Measurements from ENCODE around the gene TJP1.

Gene TJP1

GRCh38 chr15:29822100-29822683 is at the start of gene TJP1:
TJP1 (minus strand) TSS chr15:29822468; CDS start chr15:29822028, 440 bp downstream.
- peak; percentile 16 for DNase-seq (ENCODE audit: low spot score)

DNA sequence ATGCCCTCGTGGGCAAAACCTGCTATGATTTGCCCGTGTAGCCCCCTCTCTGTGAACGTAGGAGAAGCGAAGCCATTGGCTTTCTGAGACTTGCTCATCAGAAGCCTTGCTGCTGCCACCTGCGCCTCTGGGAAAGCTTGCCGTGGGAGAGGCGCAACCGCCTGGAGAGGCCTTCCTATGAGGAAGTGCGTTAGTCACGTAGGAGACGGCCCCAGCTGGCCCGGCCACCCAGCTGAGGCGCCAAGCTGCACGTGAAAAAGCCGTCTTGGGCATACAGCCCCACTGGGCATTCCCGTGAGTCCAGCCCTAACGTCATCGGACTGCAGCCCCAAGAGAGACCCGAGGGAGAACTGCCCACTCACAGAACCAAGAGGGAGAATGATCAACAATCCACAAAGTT is 49.1 kb upstream of the TJP1 start:
- DNase-seq (ENCODE audit: low spot score), result no peak

GRCh38 chr15:29870495-29871151 is 48.4 kb upstream of the TJP1 start:
- DNase-seq (ENCODE audit: low spot score), result peak; percentile 52

- DNase-seq (ENCODE audit: low spot score), result no peak
Measured at GRCh38 chr15:29867241-29868000, 45.2 kb upstream of the TJP1 start.

- DNase-seq (ENCODE audit: low spot score), result no peak
Measured at GRCh38 chr15:29866337-29866736, 44.1 kb upstream of the TJP1 start.

GRCh38 chr15:29864501-29864900 is 42.2 kb upstream of the TJP1 start:
- no peak for DNase-seq (ENCODE audit: low spot score)

- DNase-seq (ENCODE audit: low spot score), result no peak
Measured at GRCh38 chr15:29863438-29863837, 41.2 kb upstream of the TJP1 start.

DNA sequence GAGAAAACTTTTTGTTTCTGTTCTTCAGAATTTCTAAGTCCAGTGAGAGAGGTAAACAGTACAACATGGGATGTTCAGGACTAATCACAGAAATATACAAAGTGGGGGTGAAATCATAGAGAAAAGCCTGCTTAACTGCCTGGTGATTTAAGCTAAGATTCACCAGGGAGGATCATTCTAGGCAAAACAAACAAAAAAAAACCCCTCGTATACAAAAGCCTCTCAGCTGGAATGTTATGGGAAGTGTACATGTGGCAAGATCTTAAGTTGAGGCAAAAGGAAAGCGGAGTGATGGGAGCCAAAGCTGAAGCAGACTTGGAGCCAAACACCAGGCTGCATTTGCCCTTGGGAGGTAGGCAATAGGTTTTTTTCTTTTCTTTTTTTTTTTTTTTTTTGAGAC is 40.0 kb upstream of the TJP1 start:
- no peak for DNase-seq (ENCODE audit: low spot score)

DNA sequence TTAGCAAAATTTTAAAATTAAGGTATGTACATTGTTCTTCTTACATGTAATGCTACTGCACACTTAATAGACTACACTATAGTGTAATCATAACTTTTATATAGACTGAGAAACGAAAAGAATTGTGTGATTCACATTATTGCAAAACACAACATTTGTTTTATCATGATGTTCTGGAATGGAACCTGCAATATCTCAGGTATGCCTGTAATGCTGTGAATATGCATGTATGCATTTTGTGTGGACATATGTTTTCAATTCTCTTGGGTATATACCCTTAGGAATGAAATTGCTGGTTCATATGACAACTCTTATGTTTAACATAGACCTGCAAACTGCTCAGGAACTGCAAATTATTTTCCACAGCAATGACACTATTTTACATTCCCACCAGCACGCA is 38.6 kb upstream of the TJP1 start:
- DNase-seq (ENCODE audit: low spot score), result no peak

- no peak for DNase-seq (ENCODE audit: low spot score)
Measured at GRCh38 chr15:29859973-29860715, 37.9 kb upstream of the TJP1 start.

GRCh38 chr15:29859293-29859692 is 37.0 kb upstream of the TJP1 start:
- no peak for DNase-seq (ENCODE audit: low spot score)

- DNase-seq (ENCODE audit: low spot score), result no peak
Measured at GRCh38 chr15:29857221-29857789, 35.0 kb upstream of the TJP1 start.

DNA sequence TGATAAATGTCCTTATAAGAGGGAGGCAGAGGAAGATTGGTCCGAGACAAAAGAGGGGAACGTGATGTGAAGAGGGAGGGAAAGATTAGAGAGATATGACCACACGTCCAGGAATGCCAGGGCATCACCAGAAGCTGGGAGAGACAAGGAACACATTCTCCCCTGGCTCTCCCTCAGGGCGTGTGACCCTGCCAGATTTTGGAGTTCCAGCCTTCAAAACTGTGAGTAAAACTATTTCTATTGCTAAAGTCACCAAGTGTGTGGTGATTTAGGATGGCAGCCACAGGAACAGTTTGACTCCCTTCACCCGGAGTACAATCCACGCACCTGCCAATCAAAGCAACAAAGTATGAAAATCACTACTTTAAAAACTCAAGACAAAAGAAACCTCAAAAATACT is 32.1 kb upstream of the TJP1 start:
- peak; percentile 40 for DNase-seq (ENCODE audit: low spot score)

DNA sequence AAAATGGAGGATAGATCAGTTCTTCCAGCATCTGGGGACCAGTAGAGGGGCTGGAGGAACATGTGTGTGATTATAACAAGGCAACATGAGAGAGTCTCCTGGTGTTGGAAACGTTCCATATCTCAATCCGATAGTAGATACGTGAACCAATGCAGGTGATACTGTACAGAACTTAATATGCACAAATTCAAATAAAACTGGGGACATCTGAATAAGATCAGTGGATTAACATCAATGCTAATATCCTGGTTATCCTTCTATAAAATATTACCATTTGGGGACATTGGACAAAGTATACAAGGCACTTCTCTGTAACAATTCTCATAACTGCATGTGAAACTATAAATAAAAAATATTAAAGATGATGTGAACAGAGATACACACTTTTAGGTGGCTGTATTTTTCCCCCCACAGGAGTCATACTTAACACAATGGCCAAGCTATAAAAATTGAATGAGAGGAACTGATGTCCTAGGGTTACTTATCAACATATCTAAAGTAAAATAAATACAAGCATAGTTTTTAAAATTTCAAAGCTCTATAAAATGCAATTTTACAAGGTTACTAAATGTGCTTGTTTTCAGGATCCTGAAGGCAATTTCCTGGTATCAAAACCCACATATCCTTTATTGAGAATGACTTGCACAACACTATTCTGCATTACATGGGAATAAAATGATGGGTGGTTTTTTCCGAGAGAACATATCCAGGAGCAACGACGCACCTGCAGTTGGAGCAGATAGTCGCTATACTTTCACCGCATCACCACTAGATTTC is 31.1 kb upstream of the TJP1 start:
- DNase-seq (ENCODE audit: low spot score), result no peak

- no peak for DNase-seq (ENCODE audit: low spot score)
Measured at GRCh38 chr15:29852201-29852600, 29.9 kb upstream of the TJP1 start.

GRCh38 chr15:29849716-29850115 is 27.4 kb upstream of the TJP1 start:
- no peak for DNase-seq (ENCODE audit: low spot score)

DNA sequence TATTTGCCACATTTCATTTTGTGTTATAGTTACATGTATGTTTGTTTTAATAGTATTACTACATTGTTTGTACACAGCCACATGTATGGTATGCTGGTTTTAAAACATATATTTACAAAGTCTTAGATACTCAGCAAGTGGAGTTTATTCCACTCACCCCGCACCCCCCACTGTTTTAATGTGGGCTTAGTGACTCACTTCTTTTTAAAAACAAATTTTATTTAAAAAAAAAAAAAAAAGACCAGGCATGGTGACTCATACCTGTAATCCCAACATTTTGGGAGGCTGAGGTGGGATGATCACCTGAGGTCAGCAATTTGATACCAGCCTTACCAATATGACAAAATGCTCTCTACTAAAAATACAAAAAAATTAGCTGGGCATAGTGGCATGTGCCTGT is 26.9 kb upstream of the TJP1 start:
- DNase-seq (ENCODE audit: low spot score), result no peak

- DNase-seq (ENCODE audit: low spot score), result no peak
Measured at GRCh38 chr15:29844290-29844903, 22.1 kb upstream of the TJP1 start.

DNA sequence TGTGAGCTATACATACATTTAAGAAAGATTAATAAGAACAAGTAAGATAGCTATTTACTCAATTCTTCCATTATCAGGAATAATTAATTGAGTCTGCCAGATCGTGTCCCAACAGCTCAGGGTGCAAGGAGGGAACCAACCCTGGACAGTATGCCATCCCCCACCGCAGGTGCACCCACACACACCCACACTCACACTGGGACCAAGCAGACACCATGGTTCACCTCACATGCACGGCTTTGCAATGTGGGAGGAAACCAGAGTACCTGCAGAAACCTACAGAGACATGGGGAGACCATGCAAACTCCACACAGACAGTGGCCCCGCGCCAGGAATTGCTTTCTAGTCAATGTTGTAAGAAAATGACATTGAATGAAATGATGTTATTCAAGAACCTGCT is 20.0 kb upstream of the TJP1 start:
- no peak for DNase-seq (ENCODE audit: low spot score)

- no peak for DNase-seq (ENCODE audit: low spot score)
Measured at GRCh38 chr15:29840926-29841325, 18.7 kb upstream of the TJP1 start.

DNA sequence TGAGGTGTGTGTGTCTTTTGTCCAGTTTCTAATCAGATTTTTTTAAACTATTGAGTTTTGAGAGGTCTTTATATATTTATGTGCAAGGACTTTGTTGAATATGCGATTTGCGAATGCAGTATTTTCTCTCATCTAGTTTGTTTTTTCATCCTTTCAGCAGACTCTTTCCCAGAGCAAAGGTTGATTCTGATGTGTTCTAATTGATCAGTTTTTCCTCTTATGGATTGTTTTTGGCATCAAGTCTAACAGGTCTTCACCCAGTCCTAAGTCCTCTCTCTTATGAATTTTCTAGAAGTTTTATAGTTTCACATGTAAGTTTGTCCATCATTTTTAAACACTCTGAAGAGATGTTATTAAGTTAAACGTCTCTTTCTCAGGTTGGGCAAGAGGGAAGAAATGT is 17.8 kb upstream of the TJP1 start:
- no peak for DNase-seq (ENCODE audit: low spot score)

All from COLO829 (cell line).